Renal pelvis (tissue), 12 donors: ENCODE data around the gene WDR7. TPM values are rescaled to one million over a fixed set of nuclear protein-coding genes. Genes with fewer than 3 reads are reported as not detected.
A peak's percentile ranks its signal among the peaks of the same experiment; 100 is the strongest.

Source experiments
- DNase-seq: peaks from one replicate; pipeline ENCODE4 v3.0.0-alpha.2; 2013
- long read RNA-seq, 16 experiments: transcript quantifications; one replicate each; lab custom pipeline, GENCODE V29; 2026
- polyA plus RNA-seq, 3 donors: library from polyadenylated mRNA; unstranded; fragments of 120-200 nt; gene quantifications; one replicate each; pipeline ENCODE4 v1.2.1, GENCODE V29; 2013; ENCODE audit not compliant: insufficient read length in 3 of 3

WDR7 gene
- 10 to 100 TPM; 10.2 to 11.7 (median 10.5) TPM for polyA plus RNA-seq
- long read RNA-seq, donor 1 = 0 reads
- long read RNA-seq, donor 2 = 0 reads
- long read RNA-seq, donor 3 = 0 reads
- long read RNA-seq, donor 4 = 0 reads
- long read RNA-seq, donor 5, full-length matches to known transcripts = 1 of 1 reads
- long read RNA-seq, donor 5, partial matches to known transcripts = 0 of 1 reads
- long read RNA-seq, donor 5, other reads (novel, unspliced or antisense) = 0 of 1 reads
- long read RNA-seq, donor 6 = 0 reads
- long read RNA-seq, donor 7, full-length matches to known transcripts = 1 of 1 reads
- long read RNA-seq, donor 7, partial matches to known transcripts = 0 of 1 reads
- long read RNA-seq, donor 7, other reads (novel, unspliced or antisense) = 0 of 1 reads
- long read RNA-seq, donor 8, partial matches to known transcripts = 0 of 1 reads
- long read RNA-seq, donor 8, other reads (novel, unspliced or antisense) = 0 of 1 reads
- long read RNA-seq, donor 9 = 0 reads
- long read RNA-seq, donor 10 = 0 reads
- long read RNA-seq, donor 11, full-length matches to known transcripts = 2 of 2 reads
- long read RNA-seq, donor 11, partial matches to known transcripts = 0 of 2 reads
- long read RNA-seq, donor 11, other reads (novel, unspliced or antisense) = 0 of 2 reads
- long read RNA-seq, donor 12 = 0 reads
- long read RNA-seq, donor 13 = 0 reads
- long read RNA-seq, donor 14 = 0 reads
- long read RNA-seq, donor 15 = 0 reads
- long read RNA-seq, donor 16 = 0 reads

DNA sequence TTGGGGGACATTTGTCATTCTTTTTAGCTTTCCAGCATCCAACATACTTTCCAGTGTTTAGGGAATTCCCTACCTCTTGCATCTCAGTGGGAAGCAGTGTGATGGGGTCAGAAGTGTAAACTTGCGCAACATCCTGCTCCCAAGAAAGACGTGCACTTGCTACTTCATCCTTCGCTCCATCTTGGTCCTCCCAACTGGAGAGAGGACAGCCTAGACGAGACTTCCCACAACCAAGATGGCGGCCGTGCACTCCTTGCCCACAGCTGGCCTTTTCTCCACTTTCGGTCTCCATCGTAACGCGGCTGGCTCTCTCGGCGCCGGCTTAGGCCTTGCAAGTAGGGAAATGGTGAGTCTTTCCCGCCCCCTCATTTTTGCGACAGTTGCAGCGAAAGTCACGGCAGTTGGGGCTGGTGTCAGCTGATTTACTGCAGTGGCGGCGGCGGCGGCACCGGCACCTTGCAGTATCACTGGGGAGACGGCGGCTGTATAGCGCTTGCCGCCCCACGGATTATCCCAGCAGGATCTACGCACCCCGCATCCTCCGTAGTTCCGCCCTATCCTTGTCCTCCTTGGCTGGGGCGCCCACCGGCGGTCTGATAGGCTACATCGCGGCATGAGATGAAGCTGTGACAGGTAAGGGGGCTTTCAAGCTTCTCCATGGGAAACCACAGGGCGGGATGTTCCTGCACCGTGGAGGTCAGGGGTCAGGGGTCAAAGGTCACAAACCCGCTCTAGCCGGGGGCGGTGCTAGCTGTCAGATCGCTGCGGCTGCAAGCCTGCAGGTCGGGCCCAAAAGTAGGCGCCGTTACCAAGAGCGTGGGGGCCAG lies at the start of gene WDR7:
Gene WDR7, plus strand, starts transcription at position 416 of the 827 bp plus-strand sequence. CDS start 21,157 bp downstream, outside the sequence.
- DNase-seq = peak; percentile 98

DNA sequence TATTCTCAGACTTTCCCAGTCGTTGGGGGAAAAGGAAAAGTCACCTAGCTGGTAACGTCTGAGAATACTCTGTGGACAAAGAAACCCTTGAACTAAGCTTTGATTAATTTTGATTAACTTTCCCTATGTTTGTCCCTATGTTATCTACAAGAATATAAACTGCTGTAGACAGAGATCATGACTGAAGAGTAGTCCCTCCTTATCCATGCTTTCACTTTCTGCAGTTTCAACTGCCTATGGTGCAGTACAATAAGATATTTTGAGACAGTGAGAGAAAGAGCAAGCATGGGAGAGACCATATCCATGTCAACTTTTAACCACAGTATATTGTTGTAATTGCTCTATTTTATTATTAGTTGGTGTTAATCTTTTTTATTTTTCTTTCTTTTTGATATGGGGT lies 44.5 kb upstream of the WDR7 start:
- no peak for DNase-seq

DNA sequence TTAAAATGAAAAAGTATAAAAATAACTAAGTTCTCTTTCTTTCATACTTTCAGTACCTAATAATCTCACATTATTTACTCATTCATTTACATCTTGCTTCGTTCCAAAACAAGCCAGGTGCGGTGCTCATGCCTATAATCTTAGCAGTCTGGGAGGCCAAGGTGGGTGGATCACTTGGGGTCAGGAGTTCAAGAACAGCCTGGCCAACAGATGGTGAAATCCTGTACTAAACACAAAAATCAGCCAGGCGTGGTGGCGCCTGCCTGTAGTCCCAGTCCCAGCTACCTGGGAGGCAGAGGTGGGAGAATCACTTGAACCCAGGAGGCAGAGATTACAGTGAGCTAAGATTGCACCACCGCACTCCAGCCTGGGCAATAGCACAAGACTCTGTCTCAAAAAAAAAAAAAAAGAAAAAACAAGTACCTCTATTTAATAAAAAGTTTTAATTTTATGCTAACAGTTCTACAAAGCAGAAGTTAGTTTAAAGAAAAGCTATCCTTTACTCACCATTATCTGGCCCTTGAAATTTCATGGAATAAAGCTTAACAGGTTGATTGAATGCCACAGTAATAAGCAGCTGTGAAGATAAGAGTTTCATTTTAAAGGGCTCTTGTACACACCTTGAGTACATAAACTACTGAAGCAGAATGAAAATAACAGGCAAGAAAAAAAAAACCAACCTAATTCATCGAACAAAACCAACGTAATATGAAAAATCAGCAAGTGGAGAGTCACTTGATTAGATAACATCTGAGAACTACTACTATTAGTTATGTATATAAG lies 35.2 kb upstream of the WDR7 start:
- DNase-seq = no peak

DNA sequence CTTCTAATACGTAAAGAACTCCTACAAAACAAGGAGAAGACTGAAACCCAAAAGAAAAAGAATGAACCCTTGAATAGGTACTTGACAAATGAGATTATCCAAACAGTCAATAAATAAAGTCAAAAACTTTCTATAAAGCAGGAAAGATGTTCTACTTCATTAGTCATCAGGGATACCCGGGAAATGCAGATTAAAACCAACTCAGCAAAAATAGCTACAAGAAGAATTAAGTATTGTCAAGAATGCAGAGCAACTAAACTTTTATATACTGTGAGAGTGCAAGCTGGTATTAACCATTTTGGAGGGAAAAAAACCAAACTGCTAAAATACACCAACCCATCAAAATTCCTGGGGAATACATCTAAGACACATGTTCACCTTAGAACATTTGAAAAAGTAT lies 23.2 kb upstream of the WDR7 start:
- DNase-seq = no peak

DNA sequence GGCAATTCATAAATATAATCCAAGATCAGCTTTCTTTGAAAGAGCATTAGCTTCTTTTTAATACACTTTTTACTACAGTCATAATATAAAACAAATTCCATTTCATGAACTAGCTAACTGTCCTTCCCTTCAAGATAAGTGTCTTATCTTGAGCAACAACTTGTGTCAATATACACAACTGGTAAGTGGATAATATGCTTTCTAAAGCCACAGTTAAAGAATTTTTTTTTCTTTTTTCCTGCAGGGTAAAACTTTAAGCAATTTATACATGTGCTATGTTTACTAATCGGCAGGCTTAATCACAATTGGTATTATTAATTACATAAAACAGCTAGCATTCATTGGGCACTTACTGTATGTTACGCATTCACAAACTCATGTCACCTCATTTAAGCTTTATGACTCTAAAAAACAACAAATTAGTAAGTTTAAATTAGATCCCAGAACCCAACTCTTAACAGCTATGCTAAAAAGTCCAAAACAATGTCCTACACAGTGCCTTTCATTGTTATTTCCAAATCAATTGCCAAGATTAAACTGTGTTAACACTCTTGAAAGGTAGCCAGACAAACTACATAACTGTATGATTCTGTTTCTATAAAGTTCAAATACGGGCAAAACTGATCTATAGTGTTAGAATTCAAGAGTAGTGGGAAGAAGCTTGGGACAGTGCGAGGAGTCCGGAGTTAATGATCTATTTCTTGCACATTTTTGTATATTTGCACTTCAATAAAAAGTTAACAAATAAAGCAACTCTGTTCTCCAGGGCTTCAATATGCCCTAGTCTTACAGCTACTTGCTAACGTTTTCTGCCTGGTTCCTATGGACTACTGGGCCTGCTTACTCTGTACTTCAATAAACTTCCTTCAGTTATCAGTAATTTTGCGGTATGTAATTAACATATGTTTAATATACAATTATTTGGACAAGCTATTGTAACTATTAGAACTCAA lies 18.8 kb upstream of the WDR7 start:
- no peak for DNase-seq

DNA sequence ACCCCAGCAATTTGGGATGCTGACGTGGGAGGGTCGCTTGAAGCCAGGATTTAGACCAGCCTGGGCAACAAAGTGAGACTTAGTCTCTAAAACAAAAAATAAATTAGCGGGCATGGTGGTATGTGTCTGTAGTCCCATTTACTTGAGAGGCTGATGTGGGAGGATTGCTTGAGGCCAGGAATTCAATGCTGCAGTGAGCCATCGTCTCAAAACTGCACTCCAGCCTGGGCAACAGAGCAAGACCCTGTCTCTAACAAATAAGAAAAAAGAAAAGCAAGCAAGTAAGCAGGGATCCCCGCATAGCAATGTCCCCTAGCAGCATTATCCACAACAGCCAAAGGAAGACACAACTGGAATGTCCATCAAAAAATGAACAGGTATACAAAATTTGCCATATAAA lies 16.2 kb upstream of the WDR7 start:
- DNase-seq = no peak

DNA sequence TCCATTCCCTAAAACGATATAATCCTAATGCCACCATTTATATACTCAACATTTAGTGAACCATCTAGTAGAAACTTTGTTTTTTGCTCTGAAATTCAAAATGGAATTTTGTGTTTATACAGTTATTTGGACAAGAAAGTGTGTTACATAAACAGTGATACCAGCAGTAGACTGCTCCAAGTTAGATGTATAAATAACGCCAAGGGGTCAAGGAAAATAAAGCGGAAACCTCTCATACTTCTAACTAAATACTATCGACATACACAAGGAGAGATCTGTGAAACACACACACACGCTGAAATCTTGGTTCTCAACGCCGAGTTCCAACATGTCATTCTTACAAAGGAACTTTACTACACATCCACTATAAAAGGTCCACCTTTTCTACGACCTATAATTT lies 14.0 kb upstream of the WDR7 start:
- no peak for DNase-seq

DNA sequence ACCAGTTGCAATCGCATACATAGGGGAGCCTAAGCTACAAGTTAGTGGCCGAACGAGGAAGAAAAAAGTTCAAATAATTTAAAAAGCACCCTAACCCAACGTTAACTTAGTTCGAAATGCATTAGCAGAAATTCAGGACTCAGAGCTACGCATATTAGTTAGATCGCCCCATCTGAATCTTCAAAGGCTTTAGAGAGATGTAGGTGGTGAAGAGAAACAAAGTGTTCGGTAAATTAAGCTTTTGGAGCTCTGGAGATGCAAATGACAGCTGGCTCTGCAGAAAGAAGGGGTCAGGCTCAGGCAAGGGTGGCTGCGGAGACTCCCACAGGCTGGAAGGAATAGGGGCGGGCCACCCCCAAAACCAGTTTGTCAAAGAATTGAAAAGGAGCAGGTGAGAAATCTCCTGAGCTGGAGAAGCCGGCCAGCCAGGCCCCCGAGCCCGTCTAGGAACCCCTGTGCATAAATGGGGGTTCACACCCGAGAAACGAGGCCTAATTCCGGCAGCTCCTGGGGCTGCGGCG lies 13.4 kb upstream of the WDR7 start:
- DNase-seq = no peak

DNA sequence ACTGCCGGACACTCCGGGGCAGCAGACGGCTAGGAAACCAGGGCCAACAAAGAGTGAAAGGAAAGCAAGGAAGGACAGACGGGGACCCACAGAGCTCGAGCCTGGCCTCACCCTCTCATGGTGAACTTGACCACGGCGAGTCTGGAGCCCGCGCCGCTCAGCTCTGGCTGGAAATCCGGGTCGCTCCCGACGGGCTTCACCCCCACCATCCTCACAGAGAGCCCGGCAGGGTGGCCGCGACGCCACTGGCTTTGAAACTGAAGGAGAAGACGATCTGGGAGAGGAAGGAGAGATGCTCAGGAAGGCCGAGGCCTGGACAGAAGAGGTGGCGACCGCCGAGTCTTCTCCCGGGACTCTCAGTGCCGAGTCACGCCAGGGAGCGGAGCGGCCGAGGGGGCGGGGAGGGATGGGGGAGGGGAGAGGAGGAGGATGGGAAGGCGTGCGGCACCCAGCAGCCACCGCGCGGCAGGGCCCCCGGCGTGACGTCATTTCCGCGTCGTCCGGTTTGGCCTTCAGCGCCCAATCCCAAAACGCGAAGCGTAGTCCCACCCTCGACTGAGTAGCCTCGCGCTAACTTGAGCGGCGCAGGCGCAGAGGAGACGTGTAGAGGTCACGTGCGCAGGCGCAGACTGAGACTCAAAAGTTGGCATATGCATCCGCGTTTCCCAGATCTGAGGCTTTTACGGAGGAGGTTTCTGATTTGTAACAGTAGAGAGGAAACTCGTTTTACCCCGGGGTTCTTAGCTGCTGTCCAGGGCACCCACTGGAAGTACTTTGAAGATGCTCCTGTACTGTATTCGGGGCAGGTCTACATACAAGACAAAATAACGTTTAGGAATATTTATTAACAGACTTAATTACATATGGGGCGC lies 12.7 kb upstream of the WDR7 start, which contains the start of gene TXNL1:
Gene TXNL1, minus strand, starts transcription at position 361 of the 872 bp plus-strand sequence. Its CDS starts 152 bp downstream, at position 209.
- DNase-seq = peak; percentile 98

DNA sequence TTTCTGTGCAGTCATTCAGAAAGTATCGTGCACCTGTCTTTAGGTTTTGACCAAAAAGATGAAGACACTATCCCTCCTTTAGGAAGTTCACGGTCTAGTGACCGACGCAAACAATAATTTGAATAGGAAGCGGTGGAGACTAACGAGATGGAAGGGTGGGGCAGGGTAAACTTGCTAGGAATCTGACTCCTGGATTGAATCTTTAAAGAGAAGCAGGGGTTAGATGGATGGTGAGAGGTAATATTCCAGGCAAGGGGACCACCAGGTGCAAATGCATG lies 12.1 kb upstream of the WDR7 start:
- DNase-seq = no peak

DNA sequence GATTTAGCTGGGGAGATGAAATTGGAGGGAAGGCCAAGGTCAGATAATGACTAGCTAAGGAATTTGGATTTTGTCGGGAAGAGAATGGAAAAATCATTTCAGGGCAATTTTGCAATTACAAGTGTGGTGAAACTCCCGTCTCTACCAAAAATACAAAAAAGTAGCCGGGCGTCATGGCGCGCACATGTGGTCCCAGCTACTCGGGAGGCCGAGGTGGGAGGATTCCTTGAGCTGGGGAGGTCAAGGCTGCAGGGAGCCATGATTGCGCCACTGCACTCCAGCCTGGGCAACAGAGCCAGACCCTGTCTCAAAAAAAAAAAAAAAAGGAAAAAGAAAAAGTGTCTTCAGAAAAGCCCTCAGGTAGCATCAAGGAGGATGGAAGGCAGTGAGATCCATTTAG lies 11.6 kb upstream of the WDR7 start:
- DNase-seq = no peak

DNA sequence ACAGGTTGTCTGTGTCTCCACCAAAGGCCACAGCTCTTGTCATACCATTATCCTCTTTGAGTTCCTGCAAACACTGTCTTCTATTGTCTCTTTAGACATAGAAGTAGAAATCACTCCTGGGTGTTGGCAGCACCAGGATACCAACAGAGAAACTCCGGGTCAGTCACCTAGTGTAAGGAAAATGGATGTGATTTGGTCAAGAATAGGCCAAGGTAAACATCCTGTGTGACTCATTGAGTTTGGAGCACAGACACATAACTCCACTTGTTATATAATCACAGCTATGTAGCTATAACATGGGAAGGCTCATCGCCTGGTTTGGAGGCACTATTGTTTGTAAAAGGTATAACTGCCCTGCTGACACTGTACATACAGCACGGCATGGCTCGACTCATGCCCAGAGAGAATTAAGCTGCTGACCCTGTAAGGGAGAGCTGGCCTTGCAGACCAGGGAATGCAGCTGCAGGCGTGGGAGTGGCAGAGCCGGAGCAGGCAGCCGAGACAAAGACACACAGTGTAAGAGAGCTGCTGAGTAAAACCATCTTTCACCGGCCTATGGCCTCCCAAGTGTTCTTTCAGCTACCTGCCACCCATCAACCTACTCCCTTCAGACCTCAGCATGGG lies 9.3 kb upstream of the WDR7 start:
- no peak for DNase-seq

DNA sequence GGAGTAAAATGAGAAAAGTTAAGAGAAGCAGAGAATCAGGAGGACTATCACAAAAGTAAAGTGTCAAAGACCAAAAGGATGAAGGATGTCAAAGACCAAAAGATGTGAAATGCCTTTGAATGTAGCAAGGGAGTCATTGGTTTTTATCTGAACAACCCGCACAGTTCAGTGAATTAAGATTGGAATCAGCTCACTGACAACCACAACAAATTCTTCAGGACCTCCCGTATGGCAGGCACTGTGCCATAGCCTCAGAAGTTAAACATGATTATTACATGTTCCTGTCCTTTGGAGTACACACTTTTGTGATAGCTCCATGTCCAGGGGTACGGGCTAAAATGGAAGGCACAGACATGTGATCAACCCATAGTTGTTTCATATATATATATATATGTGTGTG lies 7.8 kb upstream of the WDR7 start:
- no peak for DNase-seq

DNA sequence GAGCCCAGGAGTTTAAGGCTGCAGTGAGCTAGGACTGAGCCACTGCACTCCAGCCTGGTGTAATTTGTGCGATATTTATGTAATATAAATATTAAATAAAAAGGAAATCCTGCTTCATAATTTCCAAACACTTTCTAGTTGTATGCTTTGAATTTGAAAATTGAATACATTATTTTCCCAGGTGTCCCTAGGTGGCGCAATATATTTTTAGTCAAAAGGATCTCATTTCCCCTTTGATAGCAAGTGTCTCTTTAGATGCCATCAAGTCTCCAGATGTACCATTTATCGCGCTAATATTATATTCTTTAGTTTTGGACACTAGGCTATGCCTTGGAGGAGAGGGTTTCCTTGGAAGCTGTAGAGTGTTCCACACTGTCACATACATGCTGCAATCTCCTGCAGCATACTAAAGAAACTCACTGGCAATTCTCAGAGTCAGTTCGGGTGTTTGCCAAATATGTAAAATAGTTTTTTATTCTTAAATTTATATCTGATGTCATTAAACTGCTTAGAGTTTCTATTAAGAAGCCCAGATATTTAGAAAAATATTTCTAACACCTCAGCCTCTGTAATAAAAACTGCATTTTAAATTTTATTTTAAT lies 5.6 kb upstream of the WDR7 start:
- no peak for DNase-seq

DNA sequence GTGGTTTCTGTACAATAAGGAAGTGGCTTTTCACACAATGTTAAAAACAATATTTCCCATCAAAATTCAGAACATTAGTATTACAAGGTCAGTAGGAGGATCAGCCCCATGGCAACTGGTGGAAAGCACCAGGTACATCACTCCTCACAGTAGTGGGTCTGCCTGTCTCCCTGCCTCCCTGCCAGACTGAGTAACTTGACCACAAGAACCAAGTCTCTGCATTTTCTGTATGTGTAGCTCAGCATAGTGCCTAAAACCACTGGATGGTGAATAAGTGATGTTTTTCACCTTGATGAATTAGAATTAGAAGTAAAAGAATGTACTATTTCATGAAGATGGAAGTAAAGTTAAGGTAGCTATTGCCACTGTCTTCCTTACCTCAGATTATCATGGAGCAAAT lies 4.1 kb upstream of the WDR7 start:
- no peak for DNase-seq

DNA sequence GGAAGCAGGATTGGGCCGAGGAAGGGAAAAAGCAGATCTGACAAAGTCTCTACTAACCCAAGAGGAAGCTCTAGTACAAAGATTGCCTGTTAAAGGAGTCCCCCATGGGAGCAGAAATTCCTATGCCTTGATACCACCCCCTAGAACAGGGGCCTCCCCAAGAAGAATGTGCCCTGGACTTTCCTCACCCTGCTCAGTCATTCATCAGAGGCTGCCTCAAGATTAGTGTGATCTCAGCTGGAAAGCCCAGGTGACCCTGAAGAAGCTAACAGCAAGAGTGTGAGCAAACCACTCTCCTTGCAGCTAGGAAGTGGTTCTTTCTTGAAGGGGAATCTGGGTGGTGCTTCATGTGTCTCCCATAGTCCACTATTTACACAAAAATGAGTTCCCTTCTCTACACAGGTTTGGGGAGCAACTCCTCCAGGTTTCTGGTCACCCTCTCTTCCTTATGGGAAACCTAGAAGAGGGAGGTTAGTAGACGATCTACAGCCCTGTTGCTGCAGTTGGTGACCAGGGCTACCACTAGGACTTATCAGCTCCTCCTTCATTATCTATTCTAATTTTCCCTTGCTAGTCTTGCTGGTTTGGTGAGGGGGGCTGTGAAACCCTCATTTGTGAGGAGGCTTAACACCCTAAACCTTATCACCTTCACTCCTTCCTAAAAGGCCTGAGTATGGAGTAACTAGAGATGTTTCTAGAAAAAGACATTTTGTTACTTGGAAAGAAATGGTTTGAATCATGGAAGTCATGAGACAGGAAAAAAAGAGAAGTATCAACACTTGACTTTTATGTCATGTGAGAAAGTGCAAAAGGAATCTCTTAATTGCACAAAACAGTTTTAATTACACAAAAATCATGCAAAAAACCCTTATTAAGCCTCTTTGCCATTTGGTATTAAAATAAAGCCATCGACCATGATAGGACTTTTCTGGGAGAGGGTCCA lies 2.9 kb upstream of the WDR7 start:
- DNase-seq = no peak

DNA sequence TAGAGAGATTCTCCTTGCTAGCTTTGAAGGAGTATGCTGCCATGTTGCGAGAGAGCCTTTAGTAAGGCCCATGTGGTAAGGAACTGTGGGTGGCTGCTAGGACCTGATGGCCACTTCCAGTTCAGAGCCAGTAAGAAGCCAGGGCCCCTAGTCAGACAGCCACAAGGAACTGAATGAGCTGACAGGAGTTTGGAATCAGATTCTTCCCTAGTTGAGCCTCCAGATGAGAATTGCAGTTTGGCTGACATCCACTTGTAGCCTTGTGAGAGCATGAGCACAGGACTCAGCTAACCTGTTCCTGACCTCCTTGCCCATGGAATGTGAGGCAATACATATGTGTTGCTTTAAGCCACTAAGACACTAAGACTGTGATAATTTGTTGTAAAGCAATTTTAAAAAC lies 1.2 kb upstream of the WDR7 start:
- DNase-seq = no peak
